ENCODE results near the gene KERA.

Gene KERA

GRCh38 chr12:91073426-91073825 lies 15.6 kb upstream of the KERA start:
- DNase-seq (ENCODE audit: low read depth in 1 of 2, low spot score in 1 of 2) = no peak
- H3K27me3 ChIP-seq (ENCODE audit: insufficient read depth, poor library complexity, severe bottlenecking) = no peaks in the 10 kb centered on the region
- H3K27ac ChIP-seq (replicated peaks) = no peak overlapping the region
- H3K4me3 ChIP-seq (replicated peaks; ENCODE audit: insufficient read depth, low read length) = no peak overlapping the region
- TF ChIP-seq REST (IDR thresholded peaks at IDR 0.05; ENCODE audit: insufficient replicate concordance, low read depth) (no peak), GABPA (IDR thresholded peaks at IDR 0.05; ENCODE audit: low read depth) (no peak), CTCF (IDR thresholded peaks at IDR 0.05; ENCODE audit: insufficient read depth, low read length) (no peak), POLR2AphosphoS5 (IDR thresholded peaks at IDR 0.05; ENCODE audit: low read depth) (no peak), SPI1 (IDR thresholded peaks at IDR 0.05; ENCODE audit: borderline replicate concordance, low read depth) (no peak)

- no peak overlapping the region for H3K4me3 ChIP-seq (replicated peaks; ENCODE audit: insufficient read depth, low read length)
- TF ChIP-seq GABPA (IDR thresholded peaks at IDR 0.05; ENCODE audit: low read depth) (no peak), POLR2AphosphoS5 (IDR thresholded peaks at IDR 0.05; ENCODE audit: low read depth) (no peak), SPI1 (IDR thresholded peaks at IDR 0.05; ENCODE audit: borderline replicate concordance, low read depth) (no peak), CTCF (IDR thresholded peaks at IDR 0.05; ENCODE audit: insufficient read depth, low read length) (no peak), REST (IDR thresholded peaks at IDR 0.05; ENCODE audit: insufficient replicate concordance, low read depth) (no peak)
- H3K27ac ChIP-seq (replicated peaks) = no peak overlapping the region
- no peaks in the 10 kb centered on the region for H3K27me3 ChIP-seq (ENCODE audit: insufficient read depth, poor library complexity, severe bottlenecking)
- DNase-seq (ENCODE audit: low read depth in 1 of 2, low spot score in 1 of 2) = no peak
These were observed 15.1 kb upstream of the KERA start for GRCh38 chr12:91072931-91073330.

- no peak overlapping the region for H3K4me3 ChIP-seq (replicated peaks; ENCODE audit: insufficient read depth, low read length)
- no peak for TF ChIP-seq REST (IDR thresholded peaks at IDR 0.05; ENCODE audit: insufficient replicate concordance, low read depth)
- no peak for TF ChIP-seq SPI1 (IDR thresholded peaks at IDR 0.05; ENCODE audit: borderline replicate concordance, low read depth)
- TF ChIP-seq CTCF (IDR thresholded peaks at IDR 0.05; ENCODE audit: insufficient read depth, low read length) = no peak
- no peak for TF ChIP-seq POLR2AphosphoS5 (IDR thresholded peaks at IDR 0.05; ENCODE audit: low read depth)
- no peak for TF ChIP-seq GABPA (IDR thresholded peaks at IDR 0.05; ENCODE audit: low read depth)
- peaks cover 2% of the 10 kb centered on the region for H3K27me3 ChIP-seq (ENCODE audit: insufficient read depth, poor library complexity, severe bottlenecking)
- no peak for DNase-seq (ENCODE audit: low read depth in 1 of 2, low spot score in 1 of 2)
- H3K27ac ChIP-seq (replicated peaks) = no peak overlapping the region
These were observed 13.1 kb upstream of the KERA start for GRCh38 chr12:91070936-91071335.
